ENCODE results near the gene MYO5C.

Gene MYO5C

DNA sequence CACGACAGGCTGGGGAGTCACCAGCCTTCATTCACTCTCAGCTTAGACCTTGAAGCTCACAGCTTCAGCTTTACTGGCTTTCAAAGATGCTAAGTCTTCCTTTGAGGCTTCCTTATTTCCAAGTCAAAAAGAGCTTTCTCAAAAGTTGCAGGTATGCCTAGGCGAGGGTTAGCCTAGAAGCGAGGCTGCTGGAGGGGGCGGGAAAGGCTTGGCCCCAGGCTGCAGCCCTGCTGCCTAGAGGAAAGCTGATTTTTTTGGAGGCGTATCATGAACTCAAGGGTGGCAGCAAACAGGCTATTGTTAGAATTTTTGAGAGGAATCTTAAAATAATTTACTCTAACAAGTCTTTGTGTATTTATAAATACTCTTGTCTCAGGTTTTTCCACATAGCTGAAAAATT, 37.1 kb downstream of the MYO5C start:
- DNase-seq (ENCODE audit: low read depth in 1 of 2, low spot score in 1 of 2): no peak
- in situ Hi-C loops (cut with HindIII; ENCODE audit: low pct_unique_long_range_greater_than_20kb, low sequenced_read_pairs): no loop called here
- TF ChIP-seq JUND (IDR thresholded peaks at IDR 0.05; ENCODE audit: low read depth): no peak

DNA sequence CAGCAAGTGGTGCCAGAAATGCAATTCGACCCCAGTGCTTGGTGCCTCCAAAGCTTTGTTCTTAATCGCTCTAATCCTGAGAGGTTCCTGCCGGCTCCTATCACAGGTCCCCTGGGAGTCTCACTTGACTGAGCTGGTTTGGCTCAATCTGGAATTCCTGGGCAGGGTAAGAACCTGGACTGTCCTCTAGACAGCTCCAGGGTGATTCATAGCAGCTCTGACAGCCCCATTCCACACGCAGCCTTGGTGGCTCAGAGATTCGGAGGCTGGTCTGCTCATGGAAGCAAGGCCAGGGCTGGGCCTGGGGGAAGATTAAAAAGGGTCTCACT, 37.9 kb downstream of the MYO5C start:
- in situ Hi-C loops (cut with HindIII; ENCODE audit: low pct_unique_long_range_greater_than_20kb, low sequenced_read_pairs): no loop called here
- no peak for TF ChIP-seq JUND (IDR thresholded peaks at IDR 0.05; ENCODE audit: low read depth)
- DNase-seq (ENCODE audit: low read depth in 1 of 2, low spot score in 1 of 2): no peak

DNA sequence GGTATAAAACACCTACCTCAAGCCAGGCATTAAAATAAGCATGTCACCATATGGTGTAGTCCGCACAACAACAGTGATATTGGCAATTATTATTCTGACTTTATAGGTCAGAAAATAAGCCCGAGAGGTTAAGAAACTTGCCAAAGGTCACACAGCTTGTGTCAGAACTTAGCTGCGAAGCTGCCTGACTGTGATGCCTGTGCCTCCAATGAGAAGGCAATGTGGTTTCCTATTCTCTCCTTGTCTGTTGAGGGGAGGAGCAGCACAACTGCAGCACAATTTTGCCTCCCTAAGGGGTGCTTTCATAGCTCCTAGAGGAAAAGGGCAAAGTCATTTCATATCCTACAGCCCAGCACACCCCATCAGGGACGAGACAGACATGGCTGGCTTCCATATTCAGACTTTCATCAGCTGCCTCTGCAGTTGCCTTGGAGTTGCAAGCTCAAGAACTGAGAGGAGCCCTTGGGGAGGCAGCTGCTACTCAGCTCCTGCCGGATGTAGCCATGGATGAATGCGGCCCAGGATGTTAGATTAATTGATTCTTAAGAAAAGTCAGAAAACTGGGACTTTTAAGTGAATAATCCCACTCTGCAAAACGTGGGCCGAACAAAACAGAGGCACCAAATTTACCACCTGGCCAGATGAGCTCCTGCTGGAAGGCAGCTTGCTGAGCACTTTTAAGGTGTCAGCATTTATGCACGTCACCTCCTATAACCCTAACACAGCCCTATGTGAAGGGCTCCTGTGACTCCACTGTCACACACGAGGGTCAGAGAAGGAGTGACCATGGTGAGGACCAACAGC, 38.5 kb downstream of the MYO5C start:
- in situ Hi-C loops (cut with HindIII; ENCODE audit: low pct_unique_long_range_greater_than_20kb, low sequenced_read_pairs): no loop called here
- TF ChIP-seq JUND (IDR thresholded peaks at IDR 0.05; ENCODE audit: low read depth): no peak
- DNase-seq (ENCODE audit: low read depth in 1 of 2, low spot score in 1 of 2): no peak

DNA sequence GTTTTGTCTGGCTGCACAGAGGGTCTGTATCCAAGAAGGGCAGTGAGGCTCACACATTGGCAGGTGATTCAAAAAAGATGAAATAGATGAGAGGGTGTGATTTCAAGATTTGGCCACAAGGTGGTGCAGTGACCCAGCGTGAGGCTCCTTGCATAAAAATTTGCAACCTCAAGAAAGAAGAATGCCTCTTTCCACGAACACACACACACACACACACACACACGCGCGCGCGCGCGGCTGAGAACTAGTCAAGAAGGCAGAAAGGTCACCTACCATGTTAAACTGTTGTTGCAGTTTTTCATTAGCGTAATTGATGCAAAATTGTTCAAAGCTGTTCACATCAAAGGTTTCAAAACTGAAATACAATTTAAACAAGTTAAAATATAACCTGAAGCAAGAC, 39.2 kb downstream of the MYO5C start:
- in situ Hi-C loops (cut with HindIII; ENCODE audit: low pct_unique_long_range_greater_than_20kb, low sequenced_read_pairs): no loop called here
- DNase-seq (ENCODE audit: low read depth in 1 of 2, low spot score in 1 of 2): peak; percentile 70 to 86
- no peak for TF ChIP-seq JUND (IDR thresholded peaks at IDR 0.05; ENCODE audit: low read depth)

DNA sequence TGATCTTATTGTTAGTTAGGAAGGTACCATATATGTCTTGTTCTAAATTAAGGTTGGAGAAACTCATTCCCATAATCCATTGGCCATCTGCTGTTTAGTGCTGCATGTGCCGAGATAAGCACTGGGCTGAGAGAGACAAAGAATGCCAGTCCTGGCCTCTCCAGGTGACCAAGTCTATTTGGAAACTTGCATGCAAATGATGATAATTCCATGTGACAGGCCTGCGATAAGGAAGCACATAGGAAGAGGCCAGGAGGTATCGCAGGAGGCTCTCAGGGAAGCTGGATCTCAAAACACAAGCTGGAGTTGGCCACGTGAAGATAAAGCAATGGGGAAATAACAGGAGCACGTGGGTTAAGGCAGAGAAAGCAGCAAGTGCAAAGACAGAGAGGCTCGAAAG, 39.7 kb downstream of the MYO5C start:
- DNase-seq (ENCODE audit: low read depth in 1 of 2, low spot score in 1 of 2): no peak
- in situ Hi-C loops (cut with HindIII; ENCODE audit: low pct_unique_long_range_greater_than_20kb, low sequenced_read_pairs): no loop called here
- TF ChIP-seq JUND (IDR thresholded peaks at IDR 0.05; ENCODE audit: low read depth): no peak

DNA sequence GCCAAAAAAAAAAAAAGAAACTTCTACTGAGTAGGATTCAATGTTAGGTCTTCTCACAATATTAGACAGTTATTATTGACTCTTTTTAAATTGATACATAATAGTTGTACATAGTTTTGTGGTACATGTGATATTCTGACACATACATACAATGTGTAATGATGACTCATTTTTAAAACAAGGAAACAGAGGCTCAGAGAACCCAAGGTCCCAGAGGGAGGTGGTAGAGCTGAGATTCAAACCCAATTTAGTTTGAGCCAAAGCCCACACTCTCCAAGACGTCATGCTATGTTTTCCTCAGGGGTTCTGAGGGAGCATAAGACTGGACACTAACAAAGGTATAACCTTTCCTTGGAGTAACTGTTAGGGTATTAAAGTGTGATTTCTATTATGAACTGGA, 40.6 kb downstream of the MYO5C start:
- TF ChIP-seq JUND (IDR thresholded peaks at IDR 0.05; ENCODE audit: low read depth): no peak
- no peak for DNase-seq (ENCODE audit: low read depth in 1 of 2, low spot score in 1 of 2)
- in situ Hi-C loops (cut with HindIII; ENCODE audit: low pct_unique_long_range_greater_than_20kb, low sequenced_read_pairs): no loop called here

DNA sequence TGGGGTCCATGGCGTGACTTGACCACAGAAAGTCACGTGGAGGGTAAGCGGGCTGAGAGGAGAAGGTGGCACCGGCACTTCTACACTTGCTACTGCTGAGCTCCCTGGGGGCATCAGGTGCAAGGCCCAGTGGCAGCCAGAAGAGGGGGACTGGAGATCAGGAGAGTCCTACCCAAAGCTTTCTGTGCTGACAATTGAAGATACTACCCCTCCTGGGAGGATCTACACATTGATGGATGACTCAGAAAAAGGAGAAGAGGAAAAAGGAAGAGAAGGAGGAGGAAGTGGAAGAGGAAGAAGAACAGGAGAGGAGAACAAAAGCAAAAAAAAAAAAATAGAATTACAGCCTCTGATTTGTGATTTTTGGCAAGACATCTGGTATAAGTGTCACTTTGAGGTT, 41.2 kb downstream of the MYO5C start:
- in situ Hi-C loops (cut with HindIII; ENCODE audit: low pct_unique_long_range_greater_than_20kb, low sequenced_read_pairs): no loop called here
- no peak for TF ChIP-seq JUND (IDR thresholded peaks at IDR 0.05; ENCODE audit: low read depth)
- DNase-seq (ENCODE audit: low read depth in 1 of 2, low spot score in 1 of 2): no peak

DNA sequence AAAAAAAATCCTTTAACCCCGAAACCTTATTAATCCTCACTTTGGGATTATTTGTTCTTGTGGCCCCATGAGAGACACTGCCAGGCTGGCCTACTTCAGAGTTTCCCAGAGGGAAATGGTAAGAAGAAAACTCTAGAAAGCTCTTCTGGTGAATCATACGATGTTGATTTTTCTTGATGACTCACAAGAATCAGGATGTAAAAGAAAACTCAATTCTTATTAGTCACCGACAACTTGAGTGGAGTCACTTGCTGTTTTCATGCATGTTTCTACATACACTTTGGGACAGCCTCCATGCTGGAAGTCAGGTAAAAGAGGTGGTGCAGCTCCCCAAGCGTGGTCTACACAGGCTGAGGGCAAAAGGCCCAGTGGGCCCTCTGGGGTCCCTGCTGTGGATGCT, 42.8 kb downstream of the MYO5C start:
- in situ Hi-C loops (cut with HindIII; ENCODE audit: low pct_unique_long_range_greater_than_20kb, low sequenced_read_pairs): no loop called here
- TF ChIP-seq JUND (IDR thresholded peaks at IDR 0.05; ENCODE audit: low read depth): no peak

DNA sequence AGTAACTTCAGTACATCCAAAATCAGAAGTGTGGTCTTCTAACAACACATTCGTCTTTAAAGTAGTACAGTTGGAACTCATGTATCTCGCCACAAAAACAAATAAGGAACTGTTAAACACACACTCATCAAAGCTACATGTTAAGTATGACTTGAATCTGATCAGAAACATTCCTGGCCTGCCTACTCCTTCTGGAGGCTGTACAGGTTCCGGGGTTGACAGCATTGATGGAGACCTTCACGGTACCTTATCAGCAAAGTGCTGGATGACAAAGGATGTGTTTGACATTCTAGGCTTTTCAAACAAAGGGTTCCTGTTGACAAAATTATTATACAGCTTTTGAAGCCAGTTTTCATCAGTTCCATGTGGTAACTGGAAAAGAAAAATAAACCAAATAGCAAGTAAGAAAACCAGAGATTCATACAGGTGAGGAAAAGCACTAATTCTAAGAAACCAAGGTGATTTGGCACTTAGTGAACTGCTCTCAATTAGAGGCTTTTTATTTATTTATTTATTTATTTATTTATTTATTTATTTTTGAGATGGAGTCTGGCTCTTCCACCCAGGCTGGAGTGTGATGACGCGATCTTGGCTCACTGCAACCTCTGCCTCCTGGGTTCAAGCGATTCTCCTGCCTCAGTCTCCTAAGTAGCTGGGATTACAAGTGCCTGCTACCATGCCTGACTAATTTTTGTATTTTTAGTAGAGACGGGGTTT, 44.3 kb downstream of the MYO5C start:
- TF ChIP-seq JUND (IDR thresholded peaks at IDR 0.05; ENCODE audit: low read depth): no peak
- in situ Hi-C loops (cut with HindIII; ENCODE audit: low pct_unique_long_range_greater_than_20kb, low sequenced_read_pairs): no loop called here

More for the DNA sequence above, 42.8 kb downstream of the MYO5C start:
- no peak for DNase-seq (ENCODE audit: low read depth in 1 of 2, low spot score in 1 of 2)

DNA sequence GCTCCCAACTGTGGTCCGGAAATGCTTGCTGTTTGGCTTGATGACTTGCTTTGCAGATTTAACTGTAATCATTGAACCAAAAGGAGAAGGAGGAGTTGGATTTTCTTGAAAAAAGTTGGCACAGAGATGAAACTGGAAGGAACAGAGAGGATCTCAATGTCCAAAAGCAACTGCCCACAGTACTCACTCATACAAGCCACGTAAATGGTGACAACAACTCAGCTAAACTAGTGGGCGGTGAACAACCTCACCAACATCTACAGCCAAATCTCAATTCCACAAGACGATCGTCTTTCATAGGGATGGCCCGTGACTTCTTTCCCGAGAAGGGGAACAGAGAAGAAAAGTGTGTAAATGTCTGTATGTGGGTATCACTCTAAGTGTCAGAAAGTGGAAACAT, 48.1 kb downstream of the MYO5C start:
- DNase-seq (ENCODE audit: low read depth in 1 of 2, low spot score in 1 of 2): no peak
- no peak for TF ChIP-seq JUND (IDR thresholded peaks at IDR 0.05; ENCODE audit: low read depth)
- in situ Hi-C loops (cut with HindIII; ENCODE audit: low pct_unique_long_range_greater_than_20kb, low sequenced_read_pairs): no loop called here

More for the DNA sequence above, 44.3 kb downstream of the MYO5C start:
- DNase-seq (ENCODE audit: low read depth in 1 of 2, low spot score in 1 of 2): no peak

DNA sequence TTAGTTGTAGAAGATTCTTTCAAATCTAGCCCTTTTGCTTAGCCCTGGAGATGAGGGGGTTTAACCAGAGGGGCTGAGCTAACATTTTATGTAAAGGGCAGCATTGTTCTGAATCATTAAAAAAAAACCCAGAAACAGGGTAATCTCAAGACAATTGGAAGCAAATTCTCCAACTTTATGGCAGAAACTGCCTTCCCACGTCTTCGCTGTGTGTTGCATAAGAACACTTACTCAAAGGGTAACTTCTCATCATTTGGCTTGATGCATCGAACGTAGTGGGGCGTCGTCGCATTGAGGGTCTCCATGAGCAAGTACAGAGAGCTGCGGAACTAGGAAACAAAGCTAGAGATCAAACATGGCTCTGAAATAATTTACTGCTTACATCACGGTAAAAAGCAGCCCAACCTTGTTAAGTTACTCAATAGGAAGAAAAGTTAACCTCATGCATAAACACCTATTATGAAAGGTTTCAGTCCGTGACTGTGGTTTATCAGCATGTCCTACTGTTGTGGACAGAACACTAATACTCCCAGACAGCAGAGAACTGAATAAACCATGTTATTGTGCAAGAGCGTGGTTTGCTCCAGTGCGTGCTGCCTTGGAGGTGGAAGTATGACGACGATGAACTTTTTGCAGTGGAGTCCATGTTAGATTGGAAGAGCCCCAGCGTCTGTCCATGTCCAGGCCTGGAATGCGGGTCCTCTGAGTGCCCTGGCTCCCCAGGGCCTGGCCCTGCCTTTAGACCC, 48.7 kb downstream of the MYO5C start:
- no peak for TF ChIP-seq JUND (IDR thresholded peaks at IDR 0.05; ENCODE audit: low read depth)
- no peak for DNase-seq (ENCODE audit: low read depth in 1 of 2, low spot score in 1 of 2)
- in situ Hi-C loops (cut with HindIII; ENCODE audit: low pct_unique_long_range_greater_than_20kb, low sequenced_read_pairs): no loop called here

DNA sequence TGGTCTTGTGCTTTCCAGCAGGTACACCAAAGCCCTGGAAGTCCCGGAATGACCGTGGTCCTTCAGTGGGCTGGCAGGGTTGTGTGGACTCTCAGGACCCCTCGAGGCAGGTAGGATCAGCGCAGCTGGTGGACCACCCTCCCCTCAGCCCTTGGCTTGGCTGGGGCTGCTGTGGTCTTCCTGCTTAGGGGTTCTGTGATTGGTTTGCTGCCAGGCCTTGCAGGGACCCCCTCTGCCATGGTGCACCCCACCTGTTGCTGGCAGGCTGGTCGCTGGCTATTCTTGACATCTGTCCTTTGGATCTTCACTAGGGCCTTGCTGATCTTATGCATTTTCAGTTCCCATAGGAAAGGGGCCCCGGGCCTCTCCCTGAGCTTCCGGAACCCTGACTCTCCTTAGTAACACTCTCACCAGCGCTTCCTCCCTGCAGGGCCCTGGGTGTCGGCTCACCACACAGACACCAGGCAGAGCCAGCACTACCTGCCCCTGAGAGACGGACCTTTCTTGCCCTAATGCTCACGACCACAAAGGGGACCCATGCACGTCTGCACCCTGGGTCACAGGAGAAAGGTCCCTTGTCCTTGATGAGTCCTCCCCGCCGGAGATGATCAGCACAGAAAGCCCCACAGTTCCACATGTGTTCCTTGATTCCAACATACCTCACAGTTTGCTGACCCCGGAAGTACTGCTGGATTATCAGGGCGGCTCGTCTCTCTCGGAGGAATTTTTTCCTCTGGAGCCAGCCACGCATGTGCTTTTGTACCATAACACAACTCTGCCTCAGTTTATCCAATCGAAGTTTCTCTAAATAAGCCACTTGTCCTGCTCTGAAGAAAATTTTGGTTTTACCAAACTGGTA, 51.7 kb downstream of the MYO5C start:
- TF ChIP-seq JUND (IDR thresholded peaks at IDR 0.05; ENCODE audit: low read depth): no peak
- DNase-seq (ENCODE audit: low read depth in 1 of 2, low spot score in 1 of 2): no peak
- in situ Hi-C loops (cut with HindIII; ENCODE audit: low pct_unique_long_range_greater_than_20kb, low sequenced_read_pairs): no loop called here
